K562 (cell line): Measurements from ENCODE around the gene ERN1. TPM values are rescaled to one million over a fixed set of nuclear protein-coding genes. Genes with fewer than 3 reads are reported as not detected.

Source experiments
- ATAC-seq: fragments of 200-7000 bp; cut with Tn5 transposase; 3 replicates; pipeline ENCODE4 v1.9.1; 2020; ENCODE audit warnings: moderate library complexity
- BruUV-seq: library from RNA; stranded (reverse); fragments of 400-500 nt; replicated peaks from 2 replicates; lab custom pipeline; 2021; lab: Mats Ljungman, UMichigan
- CTCF ChIA-PET: fragments of 300-600 bp; formaldehyde crosslinking; extraction: SDS; loops from one replicate; lab custom pipeline; 2021; ENCODE audit warnings: low intra/inter-chr PET ratio; lab: Yijun Ruan, JAX
- POLR2A ChIA-PET: fragments of 300-600, 350-650 bp; sonication (Branson Sonifier 250); formaldehyde crosslinking; extraction: SDS; loops from one replicate; lab custom pipeline; 2021; ENCODE audit warnings: antibody characterized with exemption, inconsistent platforms; lab: Yijun Ruan, JAX
- DNase-seq, 4 experiments: peaks; one replicate each; pipeline versions ENCODE4 v3.0.0 to v3.0.0-alpha.2; 2011 to 2018; ENCODE audit warnings: low spot score in 3 of 4, mixed read lengths in 3 of 4; ENCODE audit errors: extremely low read depth in 1 of 4
- FAIRE-seq: peaks from 2 replicates; lab custom pipeline; 2011; peaks lifted over from hg19 to GRCh38; lab: Jason Lieb, UNC
- H2AFZ ChIP-seq: 2 replicates; pipeline ENCODE4 v1.6.0; 2011; ENCODE audit warnings: low read depth, low read length, control low read depth, inconsistent platforms
- H3K27ac ChIP-seq: fragments of 200-600 bp; 3 replicates; pipeline ENCODE4 v1.8.0; 2011; ENCODE audit warnings: low read depth, mild to moderate bottlenecking, control low read depth, inconsistent platforms, low read length, moderate library complexity, mixed read lengths; ENCODE audit errors: extremely low read depth
- H3K27me3 ChIP-seq, 2 experiments: fragments of 300-600 bp in 1 of 2; 2 replicates in 1 of 2; 3 replicates in 1 of 2; pipeline versions ENCODE4 v1.6.0 to v1.8.0; 2011; ENCODE audit warnings: inconsistent platforms in 2 of 2, low read length in 2 of 2, mild to moderate bottlenecking in 1 of 2, mixed read lengths in 1 of 2, moderate library complexity in 1 of 2; ENCODE audit not compliant: control insufficient read depth in 2 of 2, insufficient read depth in 2 of 2
- H3K36me3 ChIP-seq: fragments of 300-600 bp; 3 replicates; pipeline ENCODE4 v1.8.0; 2011; ENCODE audit warnings: mild to moderate bottlenecking, low read length, inconsistent platforms; ENCODE audit not compliant: control insufficient read depth, insufficient read depth
- H3K4me1 ChIP-seq, 2 experiments: fragments of 200-600 bp in 1 of 2; replicated peaks in 1 of 2; 2 replicates in 1 of 2; 3 replicates in 1 of 2; pipeline versions ENCODE4 v1.5.1 to v1.8.0; 2011; ENCODE audit warnings: inconsistent platforms in 2 of 2, low read length in 2 of 2, mild to moderate bottlenecking in 1 of 2, mixed read lengths in 1 of 2, moderate library complexity in 1 of 2; ENCODE audit not compliant: control insufficient read depth in 2 of 2, insufficient read depth in 2 of 2
- H3K4me2 ChIP-seq: 2 replicates; pipeline ENCODE4 v1.6.1; 2011; ENCODE audit warnings: low read length, control low read depth, inconsistent platforms, mixed read lengths; ENCODE audit not compliant: insufficient read depth
- H3K4me3 ChIP-seq: fragments of 200-600 bp; sonication (generic), shearing (Covaris generic); 2 replicates; pipeline ENCODE4 v1.5.1; 2016; ENCODE audit warnings: control low read depth, inconsistent platforms
- H3K79me2 ChIP-seq: fragments of 200-600 bp; 3 replicates; pipeline ENCODE4 v1.8.0; 2011; ENCODE audit warnings: low read length, inconsistent platforms; ENCODE audit not compliant: control insufficient read depth, insufficient read depth
- H3K9ac ChIP-seq, 2 experiments: 2 replicates each; pipeline versions ENCODE4 v1.6.0 to v1.6.1; 2011; ENCODE audit warnings: low read depth in 2 of 2, low read length in 2 of 2, control low read depth in 1 of 2, inconsistent platforms in 1 of 2, mild to moderate bottlenecking in 1 of 2, mixed read lengths in 1 of 2; ENCODE audit not compliant: insufficient read depth in 1 of 2
- H3K9me1 ChIP-seq: one replicate; pipeline ENCODE4 v1.6.0; 2011; ENCODE audit warnings: inconsistent platforms, mild to moderate bottlenecking, low read length, moderate library complexity; ENCODE audit not compliant: control insufficient read depth, insufficient read depth
- H3K9me3 ChIP-seq: replicated peaks from 2 replicates; pipeline ENCODE4 v1.5.1; 2011; ENCODE audit warnings: low read depth, low read length, inconsistent platforms; ENCODE audit not compliant: control insufficient read depth, insufficient read depth
- H4K20me1 ChIP-seq: replicated peaks from 2 replicates; pipeline ENCODE4 v1.6.1; 2011; ENCODE audit warnings: low read length, inconsistent platforms, mixed read lengths; ENCODE audit not compliant: control insufficient read depth, insufficient read depth
- BCOR ChIP-seq: fragments of 450-650 bp; IDR thresholded peaks from 2 replicates; pipeline ENCODE4 v1.6.1; 2016
- CBFA2T2 ChIP-seq: fragments of 450-650 bp; conservative IDR thresholded peaks from 2 replicates; pipeline ENCODE4 v1.6.1; 2017; ENCODE audit warnings: mild to moderate bottlenecking
- CBFA2T3 ChIP-seq: fragments of 450-650 bp; IDR thresholded peaks from 2 replicates; pipeline ENCODE4 v1.6.1; 2017
- DDX20 ChIP-seq: fragments of 450-650 bp; IDR thresholded peaks from 2 replicates; pipeline ENCODE4 v1.6.1; 2016; ENCODE audit warnings: missing genetic modification characterization, low read depth, mild to moderate bottlenecking, missing compliant biosample characterization, moderate library complexity
- DEAF1 ChIP-seq: fragments of 450-650 bp; formaldehyde crosslinking; IDR thresholded peaks from 2 replicates; pipeline ENCODE4 v1.4.0; 2020; ENCODE audit warnings: mild to moderate bottlenecking, moderate library complexity
- ELF1 ChIP-seq: fragments of 200-800 bp; sonication (Bioruptor generic); IDR thresholded peaks from 2 replicates; pipeline ENCODE4 v1.6.1; 2016; ENCODE audit warnings: missing genetic modification characterization, missing compliant biosample characterization
- KDM4B ChIP-seq, 2 experiments: fragments of 450-650 bp in 1 of 2; sonication (generic) in 1 of 2; IDR thresholded peaks; 2 replicates each; pipeline ENCODE4 v1.6.1; 2016 to 2017; ENCODE audit warnings: borderline replicate concordance in 2 of 2, antibody characterized with exemption in 1 of 2, low read depth in 1 of 2, mild to moderate bottlenecking in 1 of 2
- LARP7 ChIP-seq: fragments of 450-650 bp; IDR thresholded peaks from 2 replicates; pipeline ENCODE4 v1.6.1; 2016
- NFRKB ChIP-seq: fragments of 450-650 bp; IDR thresholded peaks from 2 replicates; pipeline ENCODE4 v1.6.1; 2016; ENCODE audit warnings: low read depth
- NR2C1 ChIP-seq, 2 experiments: fragments of 450-650 bp; IDR thresholded peaks; 2 replicates each; pipeline ENCODE4 v1.6.1; 2017; ENCODE audit warnings: mild to moderate bottlenecking in 2 of 2, antibody characterized with exemption in 1 of 2, inconsistent platforms in 1 of 2, missing compliant biosample characterization in 1 of 2, missing genetic modification characterization in 1 of 2
- PKNOX1 ChIP-seq: fragments of 450-650 bp; IDR thresholded peaks from 2 replicates; pipeline ENCODE4 v1.6.1; 2016
- SMARCA5 ChIP-seq: fragments of 450-650 bp; IDR thresholded peaks from 2 replicates; pipeline ENCODE4 v1.6.1; 2016
- SMARCE1 ChIP-seq: fragments of 450-650 bp; IDR thresholded peaks from 2 replicates; pipeline ENCODE4 v1.7.1; 2016; ENCODE audit warnings: mild to moderate bottlenecking
- SOX6 ChIP-seq: fragments of 450-650 bp; IDR thresholded peaks from 2 replicates; pipeline ENCODE4 v1.6.1; 2014; ENCODE audit warnings: mild to moderate bottlenecking
- TEAD4 ChIP-seq, 2 experiments: sonication (generic) in 1 of 2; formaldehyde crosslinking in 1 of 2; IDR thresholded peaks; 2 replicates each; pipeline versions ENCODE4 v1.6.1 to v1.8.0; 2012 to 2022; ENCODE audit warnings: borderline replicate concordance in 1 of 2, inconsistent platforms in 1 of 2, low read length in 1 of 2, mild to moderate bottlenecking in 1 of 2, missing genetic modification reagents in 1 of 2
- THRB ChIP-seq: fragments of 450-650 bp; formaldehyde crosslinking; conservative IDR thresholded peaks from 2 replicates; pipeline ENCODE4 v1.4.0; 2022; ENCODE audit warnings: mild to moderate bottlenecking, missing genetic modification characterization
- WGBS: fragments of 100-300 bp; shearing (Covaris generic); methylation state at CpG from one replicate; pipeline ENCODE4 v1.1.6; 2016; ENCODE audit warnings: low coverage, mixed read lengths; ENCODE audit not compliant: insufficient coverage; ENCODE audit errors: missing lambda C conversion rate; 5-methylcytosine and 5-hydroxymethylcytosine counted together
- in situ Hi-C: fragments of 300-500 bp; cut with MboI; formaldehyde crosslinking; loops from 4 replicates; pipeline ENCODE4 v1.15.0; 2018; ENCODE audit warnings: inconsistent platforms, mixed read lengths
- intact Hi-C: fragments of 100-400 bp; cut with micrococcal nuclease; formaldehyde crosslinking; loops from 2 replicates; pipeline ENCODE4 v1.14.2; 2022
- polyA plus RNA-seq, 8 experiments: library from polyadenylated mRNA; depleted of rRNA in 4 of 8; stranded (reverse) in 5 of 8; unstranded in 3 of 8; fragments of >200 nt; fragmentation: Nextera tagmentation in 2 of 8; fragmentation: Illumina TruSeq in 1 of 8; extraction: Ambion mirVana in 2 of 8; extraction: Trizol in 1 of 8; gene quantifications; 2 replicates each; pipeline versions ENCODE4 v1.2.1 to v1.2.3, GENCODE V29; 2011 to 2014; ENCODE audit warnings: inconsistent platforms in 1 of 8, missing spikeins in 1 of 8
- total RNA-seq, 7 experiments: library from RNA; depleted of rRNA in 6 of 7; stranded (reverse); fragments of >200 nt in 6 of 7; fragmentation: Illumina TruSeq in 2 of 7; extraction: Trizol in 2 of 7; gene quantifications; 2 replicates each; pipeline versions ENCODE4 v1.2.1 to v1.2.3, GENCODE V29; 2011 to 2021; ENCODE audit warnings: low replicate concordance in 1 of 7

ERN1 gene
- total and polyA plus RNA-seq, 9 of the 15 experiments (the other 6 are each of a cell fraction or from before 2014, with no cell fraction given): 2.1 to 22.5 (median 7.3) TPM

- H3K79me2 ChIP-seq: no peaks in the 10 kb centered on the region
- H3K4me2 ChIP-seq: peak overlapping the region; percentile 30; the same call in 1 of the 2 replicates
- no TSS peak for BruUV-seq
- in situ Hi-C loops: no loop called here
- H3K27me3 ChIP-seq: no peaks in the 10 kb centered on the region
- no peaks in the 10 kb centered on the region for H4K20me1 ChIP-seq
- intact Hi-C loops: no loop called here
- FAIRE-seq: no peak
- ChIA-PET POLR2A (interaction anchor here (0.6 to 1.6 kb wide), 5 partner anchors 8 to 127 kb away, joined by 3 to 5 read pairs (median 3); partner anchors contain the start of gene ERN1), CTCF (no interaction called here)
- peak; percentile 45 to 61 (median 58) for DNase-seq
- peaks cover 26 to 62% of the 10 kb centered on the region in 2 experiments for H3K4me1 ChIP-seq
- no peak overlapping the region for H2AFZ ChIP-seq
- H3K9me3 ChIP-seq: no peaks in the 10 kb centered on the region
- H3K9me1 ChIP-seq: peaks cover 3% of the 10 kb centered on the region
- WGBS: 35% methylated on average over 10 of the region's 10 CpGs
- ATAC-seq: peak; percentile 55
- no peak overlapping the region for H3K4me3 ChIP-seq
- peak overlapping the region; percentile 18; the same call in 1 of the 3 replicates for H3K27ac ChIP-seq
- H3K9ac ChIP-seq: peak overlapping the region; percentile 21 to 37; a peak in 2 of 4 replicates
- no peaks in the 10 kb centered on the region; the same call in 2 of the 3 replicates for H3K36me3 ChIP-seq
- TF ChIP-seq PKNOX1: peak; percentile 96
- no peak for TF ChIP-seq CBFA2T3
- TF ChIP-seq SMARCA5: peak; percentile 79; the same call in 1 of the 2 replicates
- no peak for TF ChIP-seq KDM4B (IDR thresholded peaks at IDR 0.05; ENCODE audit: borderline replicate concordance in 2 of 2, low read depth in 1 of 2)
- 0 out of 2 replicates have a peak, but pooled peaks have one; percentile 21 for TF ChIP-seq DEAF1 (CRISPR knock-in tag)
- no peak for TF ChIP-seq CBFA2T2
- TF ChIP-seq BCOR: peak; percentile 84
- TF ChIP-seq SOX6: 0 out of 2 replicates have a peak, but pooled peaks have one; percentile 37
- TF ChIP-seq ELF1 (tag): 0 out of 2 replicates have a peak, but pooled peaks have one; percentile 17
- TF ChIP-seq THRB (CRISPR knock-in tag): no peak
- peak; percentile 52; the same call in 1 of the 2 replicates for TF ChIP-seq DDX20 (tag)
- TF ChIP-seq SMARCE1: peak; percentile 30; the same call in 1 of the 2 replicates
- TF ChIP-seq LARP7: no peak
- peak; percentile 44; the same call in 1 of the 2 replicates for TF ChIP-seq TEAD4 (IDR thresholded peaks at IDR 0.05; ENCODE audit: low read length)
- TF ChIP-seq TEAD4 (CRISPR knock-in tag; IDR thresholded peaks at IDR 0.05; ENCODE audit: borderline replicate concordance): no peak
- TF ChIP-seq NFRKB: no peak
- no peak for TF ChIP-seq NR2C1 (IDR thresholded peaks at IDR 0.05)
- 0 out of 2 replicates have a peak, but pooled peaks have one; percentile 6 for TF ChIP-seq NR2C1 (tag; IDR thresholded peaks at IDR 0.05)
Observed at GRCh38 chr17:64084086-64084939, 45.6 kb downstream of the ERN1 start.
